HL-60/S4 treated with retinoic acid at 250 ng/mL for 4 days and 3 days (cell line): ENCODE measurements around the gene ATP8A2.
"Not testable (repeated sequence)": the region's sequence is repeated elsewhere in the genome, so short reads cannot be mapped to it uniquely, and the experiment has no call there.

Experiments
- in situ Hi-C: fragments of 300-500 bp; cut with MboI; formaldehyde crosslinking; loops from 2 replicates; pipeline ENCODE4 v1.7.0; 2022; ENCODE audit warnings: low sequenced_read_pairs

ATP8A2 gene

GRCh38 chr13:25457566-25457965, 85.8 kb downstream of the ATP8A2 start:
- in situ Hi-C loops: no loop called here

- in situ Hi-C loops: no loop called here
These were observed 90.7 kb downstream of the ATP8A2 start for GRCh38 chr13:25462301-25463125.

- in situ Hi-C loops: no loop called here
These were observed 91.7 kb downstream of the ATP8A2 start for GRCh38 chr13:25463496-25463895.

GRCh38 chr13:25466880-25467279, 95.1 kb downstream of the ATP8A2 start:
- in situ Hi-C loops: no loop called here

DNA sequence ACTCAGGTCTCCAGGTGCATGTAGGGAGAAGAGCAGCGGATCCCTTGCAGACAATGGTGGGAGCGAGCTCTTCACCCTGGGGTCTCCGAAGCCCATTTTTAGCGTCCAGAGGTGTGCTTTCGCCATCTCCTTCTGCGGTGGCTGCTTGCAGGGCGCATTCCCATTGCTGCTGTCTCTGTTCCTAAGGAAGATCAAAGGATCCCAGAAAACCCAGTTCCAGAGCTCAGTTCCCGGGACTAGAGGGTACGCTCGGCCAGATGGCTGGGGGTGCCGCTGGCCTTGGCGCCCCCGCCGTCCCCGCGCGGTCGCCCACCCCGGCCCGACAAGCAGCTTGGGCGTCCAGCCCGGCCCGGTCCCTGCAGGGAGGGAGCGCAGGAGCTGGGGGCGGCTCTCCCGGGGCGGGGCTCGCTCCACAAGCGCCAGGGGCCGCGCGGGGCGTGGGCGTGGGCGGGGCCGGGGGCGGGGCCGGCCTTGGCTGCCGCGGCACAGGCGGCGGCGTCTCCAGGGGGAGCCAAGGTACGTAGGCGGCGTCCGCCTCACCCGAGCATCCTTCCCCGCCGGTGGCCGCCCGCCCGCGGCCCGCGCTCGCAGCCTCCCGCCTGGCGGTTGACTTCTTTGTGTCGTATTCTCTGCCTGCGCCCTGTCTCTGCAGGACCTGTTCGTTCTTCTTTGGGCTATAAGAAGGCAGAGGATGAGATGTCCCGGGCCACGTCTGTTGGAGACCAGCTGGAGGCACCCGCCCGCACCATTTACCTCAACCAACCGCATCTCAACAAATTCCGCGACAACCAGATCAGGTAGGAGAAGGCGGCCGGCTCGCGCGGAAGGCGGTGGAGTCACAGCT, 96.8 kb downstream of the ATP8A2 start:
- in situ Hi-C loops: no loop called here

DNA sequence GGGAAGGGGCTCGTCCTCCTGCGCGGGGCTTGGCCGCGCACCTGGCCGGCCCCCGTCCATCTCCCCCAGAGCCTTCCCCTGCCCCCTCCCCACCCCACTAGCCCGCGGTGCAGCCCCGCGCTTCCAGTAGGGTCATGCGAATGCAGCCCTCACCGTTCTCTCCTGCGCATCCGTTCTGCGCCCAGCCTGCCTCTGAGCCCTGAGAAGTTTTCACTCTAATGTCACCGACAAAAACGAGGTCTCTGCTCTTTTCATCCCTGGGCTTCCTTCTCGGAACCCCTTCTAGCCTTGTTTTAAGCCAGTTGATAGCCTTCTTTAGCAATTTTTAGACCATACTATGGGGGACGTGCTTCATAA, 97.4 kb downstream of the ATP8A2 start:
- in situ Hi-C loops: no loop called here

DNA sequence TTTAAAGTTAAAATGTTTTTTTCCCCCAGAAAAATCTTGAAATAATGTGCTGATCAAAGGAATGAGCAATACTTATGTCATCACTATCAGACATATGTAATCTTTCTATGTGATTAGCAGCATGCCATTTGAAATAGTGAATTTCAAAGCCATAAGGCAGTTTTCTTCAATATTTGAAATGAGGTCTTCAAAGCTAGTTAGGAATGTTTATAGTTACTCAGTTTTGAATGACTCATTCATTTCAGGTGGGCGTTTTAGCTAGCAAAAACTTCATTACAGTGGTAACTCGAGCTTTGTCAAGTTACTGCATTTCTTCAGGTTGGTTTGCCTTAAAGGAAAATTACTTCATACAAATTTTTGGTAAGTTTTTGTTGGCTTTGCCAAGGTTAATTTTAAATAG, 102.1 kb downstream of the ATP8A2 start:
- in situ Hi-C loops: no loop called here

- in situ Hi-C loops: no loop called here
These were observed 106.4 kb downstream of the ATP8A2 start for GRCh38 chr13:25478186-25478585.

DNA sequence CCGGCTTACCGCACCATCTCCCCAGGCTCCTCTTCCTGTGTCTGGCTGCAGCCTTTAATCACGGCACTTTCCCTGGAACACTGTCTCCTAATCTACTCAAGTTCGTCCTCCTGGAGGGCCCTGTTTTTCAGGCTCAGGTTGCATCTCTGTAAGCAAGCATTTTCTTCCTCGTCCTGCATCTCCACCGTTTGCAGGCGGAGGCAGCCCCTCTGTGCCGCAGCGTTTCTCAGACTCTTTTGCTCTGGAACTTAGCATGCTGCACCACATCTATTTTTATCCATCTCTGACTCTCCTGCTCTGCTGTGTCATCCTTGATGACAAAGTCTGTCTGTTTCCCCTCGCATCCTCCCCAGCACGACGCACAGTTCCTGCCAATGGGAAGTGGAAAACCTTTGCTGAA, 117.5 kb downstream of the ATP8A2 start:
- in situ Hi-C loops: no loop called here

- in situ Hi-C loops: no loop called here
These were observed 118.5 kb downstream of the ATP8A2 start for GRCh38 chr13:25490236-25490635.

DNA sequence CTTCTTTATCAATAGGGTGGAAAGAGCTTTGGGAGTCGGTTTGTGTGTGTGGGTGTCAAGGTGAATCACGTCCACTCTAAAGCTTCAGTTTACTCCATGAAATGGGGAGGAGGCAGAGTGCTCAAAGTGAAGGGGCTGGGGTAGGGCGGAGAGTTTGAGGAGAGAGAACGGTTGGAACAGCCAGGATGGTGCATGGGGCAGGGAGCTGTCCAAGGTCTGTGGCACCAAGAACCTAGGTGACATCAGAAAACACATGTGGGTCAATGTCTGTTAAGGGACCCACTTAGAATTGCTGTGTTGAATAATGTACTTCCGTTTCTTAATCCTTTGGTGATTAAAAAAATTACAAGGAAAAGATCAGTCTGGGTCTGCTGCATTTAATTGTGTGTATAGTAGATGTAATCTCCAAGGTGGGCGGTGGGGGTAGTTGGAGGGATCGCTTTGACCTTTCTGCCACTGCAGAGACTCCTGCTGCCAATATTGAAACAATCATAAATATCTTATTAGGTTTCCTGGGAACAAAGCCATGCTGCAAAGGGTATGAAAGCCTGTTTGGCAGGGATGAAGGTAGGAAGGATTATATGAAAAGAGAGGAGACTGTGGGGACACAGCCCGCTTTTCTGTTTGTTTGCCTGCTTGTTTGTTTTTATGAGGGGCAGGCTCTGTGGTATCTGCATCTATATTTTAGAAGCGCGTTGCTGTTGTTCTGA, 122.3 kb downstream of the ATP8A2 start:
- in situ Hi-C loops: no loop called here

DNA sequence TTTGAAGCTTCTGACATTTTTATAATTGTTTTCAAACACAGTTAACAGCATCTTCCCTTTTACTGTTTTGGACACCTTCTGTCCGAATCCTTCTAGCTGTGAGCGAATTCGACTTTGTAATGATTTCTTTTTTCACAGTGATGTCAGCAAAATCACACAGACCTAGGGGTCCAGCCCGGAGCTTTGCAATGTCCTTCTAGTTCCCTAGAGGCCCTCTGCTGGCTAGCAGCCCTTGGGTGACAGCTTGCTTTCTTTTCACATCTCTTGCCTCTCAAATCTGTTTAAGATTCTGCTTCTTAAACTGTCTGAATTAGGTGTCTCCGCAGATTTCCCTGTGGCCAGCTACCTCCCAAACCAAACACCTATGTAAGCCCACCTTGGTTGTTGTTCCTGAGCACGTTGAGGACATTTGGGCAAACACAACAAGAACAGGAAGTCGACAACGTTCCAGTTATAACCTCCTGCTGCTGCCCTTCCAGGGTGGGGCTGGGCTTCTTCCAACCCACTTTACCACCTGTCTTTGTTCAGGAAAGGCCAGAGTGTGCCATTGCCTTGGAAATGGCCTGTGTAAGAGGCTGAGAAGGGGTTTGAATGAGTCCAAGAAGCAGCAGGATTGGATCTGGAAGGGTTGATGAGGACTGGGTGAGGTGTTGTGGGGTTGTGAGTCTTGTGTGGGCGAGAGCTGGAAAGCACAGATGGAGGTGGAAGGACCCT, 123.1 kb downstream of the ATP8A2 start:
- in situ Hi-C loops: no loop called here

DNA sequence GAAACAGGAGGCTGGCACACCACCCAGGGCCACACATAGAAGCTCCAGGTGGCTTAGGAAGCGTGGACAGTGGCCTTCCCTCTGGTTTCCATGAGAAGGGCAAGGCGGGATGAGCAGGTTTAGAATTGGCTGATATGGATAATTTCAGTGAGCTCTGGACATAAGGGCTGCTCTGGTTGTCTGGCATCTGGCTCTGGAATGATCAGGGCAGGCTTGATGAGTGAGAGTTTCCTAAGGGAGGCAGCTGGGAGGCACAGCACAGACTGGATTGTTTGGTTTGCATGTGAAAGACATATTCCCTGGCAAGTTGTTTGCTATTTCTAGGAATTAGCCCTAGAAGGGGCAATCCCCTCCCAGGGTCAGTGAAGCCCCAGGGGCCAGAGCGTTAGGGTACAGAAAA, 129.5 kb downstream of the ATP8A2 start:
- in situ Hi-C loops: no loop called here

DNA sequence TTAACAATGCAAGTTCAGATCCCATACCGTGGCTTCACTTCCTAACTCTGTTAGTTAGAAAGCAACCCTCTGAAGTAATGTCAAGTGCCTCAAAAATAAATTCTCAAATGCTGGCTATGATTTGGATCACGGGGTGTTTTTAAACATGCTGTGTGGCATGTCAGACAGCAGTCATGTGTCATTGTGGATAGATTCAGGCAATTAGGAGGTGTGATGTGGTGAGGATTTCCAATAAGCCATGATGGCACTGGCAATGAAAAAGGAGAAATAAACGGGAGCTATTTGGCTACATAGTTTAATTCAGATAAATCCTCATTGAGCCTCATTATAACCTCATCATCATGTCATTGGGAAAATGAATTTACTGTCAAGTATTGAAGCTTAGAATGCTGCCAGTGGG, 130.3 kb downstream of the ATP8A2 start:
- in situ Hi-C loops: no loop called here

- in situ Hi-C loops: no loop called here
These were observed 130.8 kb downstream of the ATP8A2 start for GRCh38 chr13:25502551-25502950.

GRCh38 chr13:25503856-25504255, 132.1 kb downstream of the ATP8A2 start:
- in situ Hi-C loops: no loop called here

- in situ Hi-C loops: no loop called here
These were observed 136.1 kb downstream of the ATP8A2 start for GRCh38 chr13:25507841-25508240.

GRCh38 chr13:25513060-25513459, 141.3 kb downstream of the ATP8A2 start:
- in situ Hi-C loops: not testable (repeated sequence)

- in situ Hi-C loops: no loop called here
These were observed 146.7 kb downstream of the ATP8A2 start for GRCh38 chr13:25518441-25518840.

DNA sequence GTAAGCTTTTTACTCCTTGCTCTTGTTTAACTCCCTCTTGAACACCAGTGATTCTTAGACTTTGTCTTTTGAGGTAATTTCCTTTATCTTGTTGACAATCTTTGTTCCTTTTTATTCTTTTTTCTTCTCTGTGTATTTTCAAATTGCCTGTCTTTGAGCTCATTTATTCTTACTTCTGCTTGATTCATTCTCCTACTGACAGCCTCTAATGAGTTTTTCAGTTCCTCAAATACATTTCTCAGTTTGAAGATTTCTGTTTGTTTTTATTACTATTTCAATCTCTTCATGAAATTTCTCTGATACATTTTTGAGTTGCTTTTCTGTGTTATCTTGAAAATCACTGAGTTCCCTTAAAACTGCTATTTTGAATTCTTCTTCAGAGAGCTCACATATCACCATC, 154.1 kb downstream of the ATP8A2 start:
- in situ Hi-C loops: no loop called here

- in situ Hi-C loops: no loop called here
These were observed 156.5 kb downstream of the ATP8A2 start for GRCh38 chr13:25528266-25528665.
